CD14-positive monocyte (primary cell): Measurements from ENCODE around the gene RAET1G. TPM values are rescaled to one million over a fixed set of nuclear protein-coding genes. Genes with fewer than 3 reads are reported as not detected.
"Not testable (repeated sequence)": the region's sequence is repeated elsewhere in the genome, so short reads cannot be mapped to it uniquely, and the experiment has no call there.

Experiments used
- DNase-seq, 3 donors: peaks; one replicate each; pipeline ENCODE4 v3.0.0-alpha.2; 2011 to 2022
- H2AFZ ChIP-seq: 2 replicates; pipeline ENCODE4 v1.6.0; 2012; ENCODE audit warnings: mild to moderate bottlenecking, low read depth, low read length, inconsistent platforms; ENCODE audit not compliant: insufficient read depth, poor library complexity, severe bottlenecking
- H3K27ac ChIP-seq, 2 donors: 1 replicate in 1 of 2; 2 replicates in 1 of 2; pipeline ENCODE4 v1.5.1; 2012 to 2013; ENCODE audit warnings: low read length in 2 of 2, control low read depth in 1 of 2, inconsistent platforms in 1 of 2, low read depth in 1 of 2, mild to moderate bottlenecking in 1 of 2
- H3K27me3 ChIP-seq, 2 donors: one replicate each; pipeline versions ENCODE4 v1.6.0 to v1.6.1; 2011 to 2013; ENCODE audit warnings: low read length in 2 of 2; ENCODE audit not compliant: control insufficient read depth in 2 of 2, insufficient read depth in 2 of 2
- H3K36me3 ChIP-seq, 2 donors: replicated peaks in 1 of 2; 1 replicate in 1 of 2; 2 replicates in 1 of 2; pipeline versions ENCODE4 v1.5.1 to v1.6.1; 2012 to 2013; ENCODE audit warnings: low read length in 2 of 2, control low read depth in 1 of 2, inconsistent platforms in 1 of 2, mild to moderate bottlenecking in 1 of 2; ENCODE audit not compliant: insufficient read depth in 2 of 2, control insufficient read depth in 1 of 2
- H3K4me1 ChIP-seq, 2 donors: 1 replicate in 1 of 2; 2 replicates in 1 of 2; pipeline versions ENCODE4 v1.5.1 to v1.6.1; 2012 to 2013; ENCODE audit warnings: low read length in 2 of 2, control low read depth in 1 of 2, inconsistent platforms in 1 of 2, mild to moderate bottlenecking in 1 of 2, moderate library complexity in 1 of 2; ENCODE audit not compliant: insufficient read depth in 2 of 2, control insufficient read depth in 1 of 2
- H3K4me2 ChIP-seq: replicated peaks from 2 replicates; pipeline ENCODE3; 2012; ENCODE audit warnings: low read length, moderate library complexity, mild to moderate bottlenecking; ENCODE audit not compliant: poor library complexity, severe bottlenecking; ENCODE audit errors: extremely low read depth
- H3K4me3 ChIP-seq, 3 experiments: fragments of 200-600 bp in 1 of 3; sonication (generic) in 1 of 3; replicated peaks in 1 of 3; 1 replicate in 2 of 3; 2 replicates in 1 of 3; pipeline ENCODE4 v1.5.1; 2011 to 2013; ENCODE audit warnings: low read length in 3 of 3, mild to moderate bottlenecking in 3 of 3, control low read depth in 2 of 3, low read depth in 2 of 3, inconsistent platforms in 1 of 3, moderate library complexity in 1 of 3
- H3K79me2 ChIP-seq: 2 replicates; pipeline ENCODE4 v1.6.0; 2012; ENCODE audit warnings: mild to moderate bottlenecking, control low read depth, inconsistent platforms, low read length, moderate library complexity; ENCODE audit not compliant: insufficient read depth
- H3K9ac ChIP-seq: 2 replicates; pipeline ENCODE4 v1.6.0; 2017; ENCODE audit warnings: low read length, mild to moderate bottlenecking; ENCODE audit not compliant: insufficient read depth, poor library complexity, severe bottlenecking
- H3K9me3 ChIP-seq, 2 donors: replicated peaks in 1 of 2; 1 replicate in 1 of 2; 2 replicates in 1 of 2; pipeline versions ENCODE4 v1.5.1 to v1.6.1; 2012 to 2013; ENCODE audit warnings: low read length in 2 of 2, control low read depth in 1 of 2; ENCODE audit not compliant: control insufficient read depth in 1 of 2, insufficient read depth in 1 of 2
- H4K20me1 ChIP-seq: 2 replicates; pipeline ENCODE4 v1.6.0; 2012; ENCODE audit warnings: mild to moderate bottlenecking, low read length, control low read depth, moderate library complexity; ENCODE audit not compliant: insufficient read depth
- H3K27ac Mint-ChIP-seq, 7 donors: one replicate each; pipeline ENCODE4 v1.8.0; 2020; ENCODE audit warnings: mild to moderate bottlenecking in 7 of 7, mixed read lengths in 7 of 7, moderate library complexity in 6 of 7, inconsistent platforms in 2 of 7
- H3K27me3 Mint-ChIP-seq, 3 donors: one replicate each; pipeline ENCODE4 v1.8.0; 2021 to 2022; ENCODE audit warnings: low read depth in 3 of 3, mild to moderate bottlenecking in 3 of 3, mixed read lengths in 3 of 3, moderate library complexity in 3 of 3, inconsistent platforms in 1 of 3
- H3K36me3 Mint-ChIP-seq, 2 donors: one replicate each; pipeline ENCODE4 v1.8.0; 2020; ENCODE audit warnings: mixed read lengths in 2 of 2, inconsistent platforms in 1 of 2, mild to moderate bottlenecking in 1 of 2
- H3K4me1 Mint-ChIP-seq: one replicate; pipeline ENCODE4 v1.8.0; 2020; ENCODE audit warnings: mild to moderate bottlenecking, mixed read lengths
- H3K4me3 Mint-ChIP-seq, 2 donors: one replicate each; pipeline ENCODE4 v1.8.0; 2020; ENCODE audit warnings: mild to moderate bottlenecking in 2 of 2, mixed read lengths in 2 of 2, moderate library complexity in 1 of 2
- H3K9me3 Mint-ChIP-seq, 7 donors: one replicate each; pipeline ENCODE4 v1.8.0; 2020 to 2022; ENCODE audit warnings: mixed read lengths in 7 of 7, mild to moderate bottlenecking in 6 of 7, moderate library complexity in 6 of 7, inconsistent platforms in 2 of 7
- CTCF ChIP-seq: fragments of 200-600 bp; IDR thresholded peaks from one replicate; pipeline ENCODE4 v1.8.0; 2022; ENCODE audit warnings: antibody characterized with exemption, mild to moderate bottlenecking
- WGBS: methylation state at CpG from one replicate; pipeline ENCODE4 v1.1.5; 2013; ENCODE audit warnings: missing lambda C conversion rate; ENCODE audit not compliant: insufficient coverage; 5-methylcytosine and 5-hydroxymethylcytosine counted together
- intact Hi-C, 2 donors: fragments of 100-400 bp; cut with micrococcal nuclease; formaldehyde crosslinking; loops; one replicate each; pipeline versions ENCODE4 v1.15.0 to v1.15.1; 2023
- polyA plus RNA-seq, 3 donors: library from polyadenylated mRNA; depleted of rRNA in 1 of 3; unstranded in 2 of 3; stranded (reverse) in 1 of 3; fragments of 300-500 nt in 2 of 3; fragments of >200 nt in 1 of 3; fragmentation: Illumina TruSeq in 2 of 3; gene quantifications; 1 replicate in 2 of 3; 2 replicates in 1 of 3; pipeline ENCODE4 v1.2.3, GENCODE V29; 2012 to 2021

Gene RAET1G
- polyA plus RNA-seq, 3 donors = not detected

- DNase-seq = no peak
- Histone ChIP-seq H3K4me3 (no peak overlapping the region), H3K4me2 (no peak overlapping the region), H3K27me3 (peaks cover 21 to 55% of the 10 kb centered on the region in 2 donors), H4K20me1 (no peaks in the 10 kb centered on the region), H3K79me2 (no peaks in the 10 kb centered on the region), H3K36me3 (no peaks in the 10 kb centered on the region), H3K9ac (no peak overlapping the region), H3K27ac (no peak overlapping the region), H3K9me3 (peaks cover 0 to 4% of the 10 kb centered on the region in 2 donors), H2AFZ (no peak overlapping the region), H3K4me1 (peaks cover 27 to 29% of the 10 kb centered on the region in 2 donors)
- intact Hi-C loops = loop anchor here in 1 of 2 donors (5.0 to 10.0 kb wide), 2 partner anchors 84 to 197 kb away; no protein-coding TSS in a partner anchor
- Mint-ChIP-seq H3K4me3 (no peak overlapping the region), H3K27ac (no peak overlapping the region), H3K4me1 (peaks cover 29% of the 10 kb centered on the region), H3K9me3 (peaks cover 0 to 23% (median 16%) of the 10 kb centered on the region in 7 donors), H3K36me3 (peaks cover 8 to 15% of the 10 kb centered on the region in 2 donors), H3K27me3 (peaks cover 56 to 66% (median 64%) of the 10 kb centered on the region in 3 donors)
- no peak for TF ChIP-seq CTCF
- WGBS = 94% methylated on average over 4 of the region's 6 CpGs
These were observed 1.6 kb downstream of the RAET1G start for GRCh38 chr6:149921361-149921760.

- no peak overlapping the region for H3K4me3 Mint-ChIP-seq
- intact Hi-C loops = loop anchor here in 1 of 2 donors (5.0 to 10.0 kb wide), 2 partner anchors 83 to 195 kb away; no protein-coding TSS in a partner anchor
- no peaks in the 10 kb centered on the region for H3K79me2 ChIP-seq
These were observed 3.1 kb downstream of the RAET1G start for GRCh38 chr6:149919834-149920225.

GRCh38 chr6:149919126-149919833, 3.6 kb downstream of the RAET1G start:
- intact Hi-C loops, H3K36me3 Mint-ChIP-seq, H2AFZ ChIP-seq, H3K9ac ChIP-seq, H3K79me2 ChIP-seq, H4K20me1 ChIP-seq, H3K9me3 ChIP-seq, H3K27ac ChIP-seq, DNase-seq, H3K36me3 ChIP-seq, H3K4me3 Mint-ChIP-seq, H3K4me2 ChIP-seq, H3K4me3 ChIP-seq: not testable (repeated sequence)
- peaks cover 0 to 18% (median 12%) of the 10 kb centered on the region in 7 donors for H3K9me3 Mint-ChIP-seq
- H3K4me1 ChIP-seq = peaks cover 14 to 16% of the 10 kb centered on the region in 2 donors
- peaks cover 18% of the 10 kb centered on the region for H3K4me1 Mint-ChIP-seq
- H3K27me3 Mint-ChIP-seq = peaks cover 37 to 47% (median 44%) of the 10 kb centered on the region in 3 donors
- WGBS = 100% methylated on average over 2 of the region's 11 CpGs
- H3K27me3 ChIP-seq = peaks cover 15 to 34% of the 10 kb centered on the region in 2 donors
- peak overlapping the region in 1 of 7 donors; percentile 24 for H3K27ac Mint-ChIP-seq

More at GRCh38 chr6:149919834-149920225, 3.1 kb downstream of the RAET1G start:
- H3K36me3 Mint-ChIP-seq = peaks cover 8 to 10% of the 10 kb centered on the region in 2 donors
- Histone ChIP-seq H3K9me3 (no peaks in the 10 kb centered on the region), H3K9ac (no peak overlapping the region), H2AFZ (no peak overlapping the region), H3K4me2 (no peak overlapping the region), H3K36me3 (no peaks in the 10 kb centered on the region), H4K20me1 (no peaks in the 10 kb centered on the region), H3K27me3 (peaks cover 20 to 40% of the 10 kb centered on the region in 2 donors), H3K4me3 (no peak overlapping the region), H3K27ac (no peak overlapping the region), H3K4me1 (peaks cover 14 to 16% of the 10 kb centered on the region in 2 donors)
- H3K27ac Mint-ChIP-seq = no peak overlapping the region
- H3K4me1 Mint-ChIP-seq = peaks cover 18% of the 10 kb centered on the region
- 94% methylated on average over 3 of the region's 4 CpGs for WGBS
- no peak for DNase-seq
- peaks cover 0 to 18% (median 16%) of the 10 kb centered on the region in 7 donors for H3K9me3 Mint-ChIP-seq
- TF ChIP-seq CTCF = no peak
- H3K27me3 Mint-ChIP-seq = peaks cover 43 to 51% (median 49%) of the 10 kb centered on the region in 3 donors
